ENCODE results near the gene LRRC7. TPM values are rescaled to one million over a fixed set of nuclear protein-coding genes. Genes with fewer than 3 reads are reported as not detected.
"Not testable (repeated sequence)": the region's sequence is repeated elsewhere in the genome, so short reads cannot be mapped to it uniquely, and the experiment has no call there.

The LRRC7 gene
- total RNA-seq, 1 donor from 2014 or later: not detected

DNA sequence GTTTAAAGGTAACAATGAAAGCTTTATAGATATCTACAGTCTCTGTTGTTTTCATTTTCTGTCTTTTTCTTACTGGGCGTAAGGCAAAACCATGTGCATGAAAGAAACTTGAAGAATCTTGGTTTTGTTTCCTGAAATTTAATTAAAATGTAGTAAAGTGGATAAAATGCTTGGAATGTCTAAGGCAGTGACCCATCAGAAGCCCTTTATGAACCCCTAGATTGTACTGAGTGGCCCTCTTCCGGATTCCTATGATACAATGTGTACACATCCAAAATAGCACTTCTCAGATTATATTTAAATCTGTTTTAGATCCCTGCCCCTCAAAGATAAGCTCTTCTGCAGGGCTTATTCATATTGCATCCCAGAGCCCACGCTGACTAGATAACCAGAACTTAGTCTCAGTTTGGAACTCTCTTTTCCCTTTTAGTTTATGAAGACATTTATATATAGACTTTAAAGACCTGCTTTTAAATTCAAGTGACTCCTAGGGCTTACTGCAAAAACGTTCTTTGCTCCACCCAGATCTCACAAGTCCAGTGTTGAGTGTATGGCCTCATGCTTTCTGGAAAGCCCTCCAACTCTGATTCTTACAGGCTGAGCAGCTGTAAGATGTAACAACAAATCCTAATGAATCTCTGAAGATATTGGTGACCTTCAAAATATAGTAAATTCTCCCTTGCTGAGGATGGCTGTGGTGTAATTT, 142.9 kb downstream of the LRRC7 start:
- ChIA-PET POLR2A (no interaction called here), CTCF (no interaction called here)
- DNase-seq (no peak), ATAC-seq (ENCODE audit: low read depth) (no peak)
- TF ChIP-seq, protein P1, sequence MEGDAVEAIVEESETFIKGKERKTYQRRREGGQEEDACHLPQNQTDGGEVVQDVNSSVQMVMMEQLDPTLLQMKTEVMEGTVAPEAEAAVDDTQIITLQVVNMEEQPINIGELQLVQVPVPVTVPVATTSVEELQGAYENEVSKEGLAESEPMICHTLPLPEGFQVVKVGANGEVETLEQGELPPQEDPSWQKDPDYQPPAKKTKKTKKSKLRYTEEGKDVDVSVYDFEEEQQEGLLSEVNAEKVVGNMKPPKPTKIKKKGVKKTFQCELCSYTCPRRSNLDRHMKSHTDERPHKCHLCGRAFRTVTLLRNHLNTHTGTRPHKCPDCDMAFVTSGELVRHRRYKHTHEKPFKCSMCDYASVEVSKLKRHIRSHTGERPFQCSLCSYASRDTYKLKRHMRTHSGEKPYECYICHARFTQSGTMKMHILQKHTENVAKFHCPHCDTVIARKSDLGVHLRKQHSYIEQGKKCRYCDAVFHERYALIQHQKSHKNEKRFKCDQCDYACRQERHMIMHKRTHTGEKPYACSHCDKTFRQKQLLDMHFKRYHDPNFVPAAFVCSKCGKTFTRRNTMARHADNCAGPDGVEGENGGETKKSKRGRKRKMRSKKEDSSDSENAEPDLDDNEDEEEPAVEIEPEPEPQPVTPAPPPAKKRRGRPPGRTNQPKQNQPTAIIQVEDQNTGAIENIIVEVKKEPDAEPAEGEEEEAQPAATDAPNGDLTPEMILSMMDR (IDR thresholded peaks at IDR 0.05): no peak
- H3K36me3 Mint-ChIP-seq (ENCODE audit: low read depth): no peaks in the 10 kb centered on the region
- H3K4me3 Mint-ChIP-seq: no peak overlapping the region
- H3K4me1 Mint-ChIP-seq: no peaks in the 10 kb centered on the region
- intact Hi-C loops (cut with micrococcal nuclease): no loop called here
- H3K27ac Mint-ChIP-seq: no peak overlapping the region
- H3K9me3 Mint-ChIP-seq: no peaks in the 10 kb centered on the region
- no peaks in the 10 kb centered on the region for H3K27me3 Mint-ChIP-seq

DNA sequence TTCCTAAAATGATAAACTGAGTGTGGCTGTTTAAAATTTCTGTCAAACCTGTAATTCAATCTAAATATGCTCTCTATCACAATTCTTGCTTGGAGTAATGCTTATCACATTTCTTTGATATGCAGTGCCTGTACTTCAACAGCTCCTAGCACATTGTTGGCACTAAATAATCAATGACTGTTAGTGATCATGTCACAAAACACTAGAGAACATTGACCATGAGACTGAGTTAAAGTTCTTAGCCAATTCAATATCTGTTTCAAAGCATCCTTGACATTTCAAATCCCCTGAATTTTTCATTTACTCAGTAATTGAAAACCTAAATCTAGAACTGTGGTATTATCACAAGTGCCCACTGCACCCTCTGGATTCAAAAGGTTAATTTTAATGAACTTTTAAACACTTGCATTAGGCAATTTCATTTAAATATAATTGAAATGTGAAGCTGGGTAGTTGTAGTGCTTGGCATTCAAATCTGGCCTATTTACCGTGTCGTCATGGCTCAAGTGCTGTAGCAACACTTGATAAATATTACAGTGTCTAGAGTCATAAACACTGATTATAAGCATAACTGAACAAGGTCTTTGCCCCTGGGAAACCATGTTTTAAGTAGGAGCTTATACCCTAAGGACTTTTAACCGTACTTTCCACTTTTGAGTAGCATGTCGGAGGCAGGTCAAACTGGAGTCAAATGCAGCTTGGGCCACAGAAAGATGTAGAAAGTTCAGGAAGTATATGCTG, 143.6 kb downstream of the LRRC7 start:
- ATAC-seq (ENCODE audit: low read depth) (no peak), DNase-seq (no peak)
- intact Hi-C loops (cut with micrococcal nuclease): no loop called here
- TF ChIP-seq, protein P1 (IDR thresholded peaks at IDR 0.05): no peak
- H3K4me3 Mint-ChIP-seq: no peak overlapping the region
- H3K36me3 Mint-ChIP-seq (ENCODE audit: low read depth): no peaks in the 10 kb centered on the region
- ChIA-PET POLR2A (no interaction called here), CTCF (no interaction called here)
- H3K4me1 Mint-ChIP-seq: no peaks in the 10 kb centered on the region
- H3K27me3 Mint-ChIP-seq: no peaks in the 10 kb centered on the region
- no peak overlapping the region for H3K27ac Mint-ChIP-seq
- H3K9me3 Mint-ChIP-seq: no peaks in the 10 kb centered on the region

DNA sequence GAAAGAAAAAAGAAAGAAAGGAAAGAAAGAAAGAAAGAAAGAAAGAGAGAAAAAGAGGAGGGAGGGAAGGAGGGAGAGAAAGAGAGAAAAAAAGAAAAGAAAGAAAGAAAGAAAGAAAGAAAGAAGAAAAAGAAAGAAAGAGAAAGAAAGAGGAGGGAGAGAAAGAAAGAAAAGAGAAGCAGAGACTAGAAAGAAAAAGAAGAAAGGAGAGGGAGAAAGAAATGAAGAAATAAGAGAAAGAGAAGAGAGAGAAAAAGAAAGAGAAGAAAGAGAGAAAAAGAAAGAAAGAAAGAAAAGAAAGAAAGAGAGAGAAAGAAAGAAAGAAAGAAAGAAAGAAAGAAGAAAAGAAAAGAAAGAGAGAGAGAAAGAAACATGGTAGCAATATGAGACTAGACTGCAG, 150.1 kb downstream of the LRRC7 start:
- H3K27me3 Mint-ChIP-seq; ATAC-seq (ENCODE audit: low read depth): not testable (repeated sequence)

DNA sequence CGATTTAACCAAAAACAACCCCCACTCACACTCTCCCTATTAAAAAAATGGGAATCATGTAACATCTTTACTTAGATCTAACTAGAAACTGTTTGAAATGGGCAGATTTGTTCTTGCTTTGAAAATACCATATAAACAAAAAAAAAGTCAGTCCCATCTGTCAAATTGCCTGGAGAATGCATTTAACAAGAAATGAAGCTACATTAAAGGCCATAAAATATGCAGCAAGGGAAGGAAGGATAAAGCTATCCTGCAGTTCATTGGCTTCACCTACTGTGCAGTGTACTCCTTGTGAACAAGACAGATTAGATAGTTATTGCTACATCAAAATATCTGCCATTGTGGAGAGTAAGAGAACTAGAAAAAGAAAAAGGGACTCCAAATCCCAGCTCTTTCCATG, 160.5 kb downstream of the LRRC7 start:
- Mint-ChIP-seq H3K4me1 (no peaks in the 10 kb centered on the region), H3K27ac (no peak overlapping the region), H3K36me3 (ENCODE audit: low read depth) (no peaks in the 10 kb centered on the region), H3K4me3 (no peak overlapping the region), H3K9me3 (peaks cover 3% of the 10 kb centered on the region), H3K27me3 (no peaks in the 10 kb centered on the region)
- TF ChIP-seq, protein P1 (IDR thresholded peaks at IDR 0.05): no peak
- ChIA-PET POLR2A (no interaction called here), CTCF (interaction anchor here (1.4 kb wide), 1 partner anchor 10 kb away, joined by 5 read pairs; no protein-coding TSS in a partner anchor)
- intact Hi-C loops (cut with micrococcal nuclease): no loop called here
- no peak for ATAC-seq (ENCODE audit: low read depth)
- no peak for DNase-seq

More for the DNA sequence above, 150.1 kb downstream of the LRRC7 start:
- H3K27ac Mint-ChIP-seq; DNase-seq; H3K36me3 Mint-ChIP-seq (ENCODE audit: low read depth); H3K4me3 Mint-ChIP-seq; POLR2A ChIA-PET; CTCF ChIA-PET; H3K4me1 Mint-ChIP-seq; intact Hi-C loops (cut with micrococcal nuclease); H3K9me3 Mint-ChIP-seq: not testable (repeated sequence)

DNA sequence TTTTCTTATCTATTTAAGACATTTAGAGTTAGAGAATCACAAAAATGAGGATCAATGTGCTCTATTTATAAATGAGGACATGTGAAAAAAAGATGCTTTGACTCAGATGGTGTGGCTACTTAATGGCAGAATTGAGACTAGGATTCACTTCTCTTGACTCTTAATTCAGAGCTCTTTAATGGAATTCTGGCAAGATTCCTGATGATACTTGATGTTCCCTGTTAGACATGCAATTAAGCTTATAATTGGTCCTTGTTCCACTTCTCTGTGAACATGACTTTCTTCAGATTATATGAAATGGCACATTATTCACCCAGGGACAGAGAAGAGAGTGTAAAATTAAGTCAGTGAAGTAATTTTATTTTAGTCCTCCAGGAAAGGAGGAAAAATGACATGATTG, 165.3 kb downstream of the LRRC7 start:
- Mint-ChIP-seq H3K9me3 (peaks cover 3% of the 10 kb centered on the region), H3K4me3 (no peak overlapping the region), H3K27ac (no peak overlapping the region), H3K36me3 (ENCODE audit: low read depth) (no peaks in the 10 kb centered on the region), H3K4me1 (no peaks in the 10 kb centered on the region), H3K27me3 (no peaks in the 10 kb centered on the region)
- DNase-seq: no peak
- intact Hi-C loops (cut with micrococcal nuclease): no loop called here
- no peak for ATAC-seq (ENCODE audit: low read depth)
- ChIA-PET POLR2A (no interaction called here), CTCF (no interaction called here)
- TF ChIP-seq, protein P1 (IDR thresholded peaks at IDR 0.05): no peak
